NCI-H1417 (cell line): ENCODE results near the gene FAM83E.
A peak's percentile ranks its signal among the peaks of the same experiment; 100 is the strongest.

ENCODE experiments used
- DNase-seq, 3 experiments: peaks; one replicate each; lab custom pipeline; 2025; lab: John Stamatoyannopoulos, UW

Gene FAM83E

DNA sequence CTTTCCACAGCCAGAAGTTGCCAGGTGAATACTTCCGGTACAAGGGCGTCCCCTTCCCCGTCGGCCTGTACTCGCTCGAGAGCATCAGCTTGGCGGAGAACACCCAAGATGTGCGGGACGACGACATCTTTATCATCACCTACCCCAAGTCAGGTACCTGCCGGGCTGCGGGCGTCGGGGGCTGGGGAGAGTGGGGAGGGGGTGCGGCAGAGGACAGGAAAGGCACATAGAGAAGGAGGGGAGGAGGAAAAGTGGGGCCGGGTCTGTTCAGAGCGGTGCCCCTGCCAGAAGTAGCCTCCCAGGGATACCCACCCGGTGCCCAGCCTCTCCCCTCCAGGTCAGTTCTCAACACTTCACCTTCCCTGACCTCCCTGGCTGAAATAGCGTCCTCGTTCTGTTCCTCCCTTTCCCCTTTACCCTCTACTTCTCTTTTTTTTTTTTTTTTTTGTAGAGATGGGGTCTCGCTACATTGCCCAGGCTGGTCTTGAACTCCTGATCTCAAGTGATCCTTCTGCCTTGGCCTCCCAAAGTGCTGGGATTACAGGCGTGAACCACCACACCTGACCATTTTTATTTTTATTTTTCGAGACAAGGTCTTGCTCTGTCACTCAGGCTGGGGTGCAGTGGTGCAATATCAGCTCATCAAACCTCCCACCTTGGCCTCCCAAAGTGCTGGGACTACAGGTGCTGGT is 38.8 kb downstream of the FAM83E start:
- DNase-seq: no peak

DNA sequence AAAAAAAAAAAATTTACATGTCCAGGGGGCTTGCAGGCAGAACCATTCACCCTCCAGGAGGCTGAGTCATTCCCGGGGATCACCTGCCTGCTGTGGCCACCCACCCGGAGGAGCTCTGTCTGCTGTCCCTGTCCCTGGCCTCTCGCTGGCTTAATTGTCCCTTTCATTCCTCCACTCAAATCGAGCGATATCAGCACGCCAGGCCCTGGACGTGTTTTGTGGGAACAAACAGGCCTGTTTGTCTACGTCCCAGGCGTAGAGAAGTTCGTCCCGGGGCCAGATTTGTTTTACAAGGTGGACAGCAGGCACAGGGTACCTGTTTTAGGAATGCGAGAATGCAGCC is 41.7 kb downstream of the FAM83E start:
- DNase-seq: no peak

DNA sequence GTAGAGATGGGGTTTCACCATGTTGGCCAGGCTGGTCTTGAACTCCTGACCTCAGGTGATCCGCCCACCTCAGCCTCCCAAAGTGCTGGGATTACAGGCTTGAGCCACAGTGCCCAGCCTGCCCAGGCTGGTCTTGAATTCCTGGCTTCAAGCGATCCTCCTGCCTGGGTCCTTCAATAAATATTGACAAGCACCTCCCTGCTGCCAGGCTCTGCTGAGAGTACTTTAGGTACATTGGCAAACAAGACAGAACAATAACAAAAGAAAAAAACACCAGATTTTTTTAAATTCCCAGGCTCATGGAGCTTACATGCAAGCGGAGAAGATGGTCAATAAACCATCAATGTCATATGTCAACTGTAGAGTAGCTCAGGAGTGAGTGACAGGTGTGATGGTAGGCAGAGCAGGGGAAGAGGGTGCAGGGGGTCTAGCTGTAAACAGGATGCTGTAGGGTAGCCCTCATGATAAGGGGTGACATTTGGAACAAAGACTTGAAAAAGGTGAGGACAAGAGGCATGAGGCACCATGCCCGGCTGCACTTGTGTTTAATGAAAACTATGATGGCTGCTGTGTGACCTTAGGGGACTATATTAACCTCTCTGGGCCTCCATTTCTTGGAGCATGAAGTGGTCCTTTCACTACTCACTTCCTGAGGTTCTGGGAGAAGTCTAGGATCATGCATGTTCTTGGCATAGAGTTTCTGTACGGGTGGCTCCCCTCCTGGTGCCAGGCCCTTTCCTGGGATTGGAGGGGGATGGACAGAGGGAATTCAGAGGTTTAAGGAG is 43.3 kb downstream of the FAM83E start:
- peak in 2 of 3 experiments; percentile 7 to 64 for DNase-seq

DNA sequence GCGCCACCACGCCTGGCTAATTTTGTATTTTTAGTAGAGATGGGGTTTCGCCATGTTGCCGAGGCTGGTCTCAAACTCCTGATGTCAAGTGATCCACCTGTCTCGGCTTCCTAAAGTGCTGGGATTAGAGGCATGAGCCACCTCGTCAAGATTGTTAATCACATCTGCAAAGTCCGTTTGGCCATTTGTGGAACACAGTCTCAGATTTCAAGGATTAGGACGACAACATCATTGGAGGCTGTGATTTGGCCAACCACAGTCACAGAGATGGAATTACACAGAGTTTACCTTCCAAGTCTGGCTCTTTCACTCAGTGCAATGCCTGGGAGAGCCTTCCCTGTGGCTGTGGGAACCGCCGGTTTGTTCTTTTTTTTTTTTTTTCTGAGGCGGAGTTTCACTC is 45.1 kb downstream of the FAM83E start:
- DNase-seq: peak in 1 of 3 experiments; percentile 13

DNA sequence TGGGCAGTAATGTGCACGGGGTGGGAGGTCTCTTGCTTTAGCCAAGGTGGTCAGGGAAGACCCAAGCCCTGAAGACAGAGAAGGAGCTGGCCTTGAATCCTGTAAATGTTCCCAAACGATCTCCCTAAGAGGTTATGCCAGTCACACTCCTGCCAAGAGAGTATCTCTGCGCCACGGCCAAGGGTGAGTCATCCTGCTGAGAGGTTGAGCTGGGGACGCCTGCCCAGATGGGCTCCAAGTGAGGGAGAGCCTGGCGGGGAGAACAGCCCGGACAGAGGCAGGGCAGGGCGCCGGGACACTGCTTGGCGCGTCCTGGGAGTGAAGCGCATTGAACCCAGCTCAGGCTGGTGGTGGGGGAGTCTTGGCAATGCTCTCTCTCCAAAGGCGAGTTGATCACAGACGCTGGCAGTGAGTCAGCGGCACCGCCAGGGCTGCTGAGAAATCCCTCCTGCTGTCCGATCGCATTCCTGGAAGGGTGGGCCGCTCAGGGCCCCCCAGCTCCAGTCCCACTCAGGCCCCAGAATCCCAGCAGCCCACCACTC is 46.5 kb downstream of the FAM83E start:
- DNase-seq: no peak

DNA sequence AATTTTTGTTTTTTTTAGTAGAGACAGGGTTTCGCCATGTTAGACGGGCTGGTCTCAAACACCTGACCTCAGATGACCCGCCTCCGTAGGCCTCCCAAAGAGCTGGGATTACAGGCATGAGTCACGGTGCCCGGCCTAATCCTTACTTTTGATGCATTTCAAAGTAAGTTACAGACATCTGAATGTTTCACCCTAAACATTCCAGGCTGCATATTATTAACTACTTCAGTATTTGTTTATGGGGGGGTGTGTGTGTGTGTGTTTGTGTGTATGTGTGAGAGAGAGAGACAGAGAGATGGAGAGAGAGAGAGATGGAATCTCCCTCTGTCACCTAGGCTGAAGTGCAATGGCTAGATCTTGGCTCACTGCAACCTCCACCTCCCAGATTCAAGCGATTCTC is 49.8 kb downstream of the FAM83E start:
- no peak for DNase-seq
